GM12875 (cell line): Measurements from ENCODE around the gene KRT34.

ENCODE experiments used
- H3K4me3 ChIP-seq: one replicate; pipeline ENCODE4 v1.5.1; 2011; ENCODE audit warnings: low read depth, low read length, control low read depth
- TF ChIP-seq, protein P1 (sequence below): IDR thresholded peaks from 2 replicates; pipeline ENCODE4 v1.5.1; 2011; ENCODE audit warnings: low read depth, mild to moderate bottlenecking, control low read depth, inconsistent platforms, low read length, moderate library complexity, borderline replicate concordance; ENCODE audit not compliant: insufficient read depth

Gene KRT34

DNA sequence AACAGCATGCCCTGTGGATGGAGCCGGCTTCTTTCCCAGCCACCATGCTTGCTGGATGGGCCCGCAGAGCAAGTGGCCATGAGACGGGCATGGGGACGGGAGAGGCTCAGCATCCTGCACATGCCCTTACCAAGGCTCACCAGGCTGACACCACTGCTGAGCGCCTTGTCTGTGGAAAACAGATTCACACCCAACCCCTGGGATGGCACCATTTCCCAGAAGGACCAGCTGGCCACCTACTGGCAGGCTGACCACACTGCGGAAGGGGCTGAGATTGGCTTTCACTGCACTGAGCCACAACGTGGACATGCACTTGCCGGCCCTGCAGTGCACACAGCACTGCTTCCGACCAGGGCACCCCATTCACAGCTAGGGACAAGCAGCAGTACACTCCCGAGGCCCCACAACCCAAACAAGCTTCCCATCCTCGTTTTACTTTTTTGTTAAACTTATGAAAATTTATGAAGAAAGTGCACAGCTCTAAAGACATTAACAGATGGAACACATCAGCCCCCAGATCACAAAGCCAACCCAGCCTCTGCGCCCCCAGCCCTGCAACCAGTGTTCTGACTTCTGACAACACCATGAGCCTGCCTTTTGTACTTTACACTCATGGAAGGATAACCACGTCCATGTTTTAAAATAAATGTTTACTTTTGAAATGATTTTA is 52.7 kb downstream of the KRT34 start:
- TF ChIP-seq, protein P1, sequence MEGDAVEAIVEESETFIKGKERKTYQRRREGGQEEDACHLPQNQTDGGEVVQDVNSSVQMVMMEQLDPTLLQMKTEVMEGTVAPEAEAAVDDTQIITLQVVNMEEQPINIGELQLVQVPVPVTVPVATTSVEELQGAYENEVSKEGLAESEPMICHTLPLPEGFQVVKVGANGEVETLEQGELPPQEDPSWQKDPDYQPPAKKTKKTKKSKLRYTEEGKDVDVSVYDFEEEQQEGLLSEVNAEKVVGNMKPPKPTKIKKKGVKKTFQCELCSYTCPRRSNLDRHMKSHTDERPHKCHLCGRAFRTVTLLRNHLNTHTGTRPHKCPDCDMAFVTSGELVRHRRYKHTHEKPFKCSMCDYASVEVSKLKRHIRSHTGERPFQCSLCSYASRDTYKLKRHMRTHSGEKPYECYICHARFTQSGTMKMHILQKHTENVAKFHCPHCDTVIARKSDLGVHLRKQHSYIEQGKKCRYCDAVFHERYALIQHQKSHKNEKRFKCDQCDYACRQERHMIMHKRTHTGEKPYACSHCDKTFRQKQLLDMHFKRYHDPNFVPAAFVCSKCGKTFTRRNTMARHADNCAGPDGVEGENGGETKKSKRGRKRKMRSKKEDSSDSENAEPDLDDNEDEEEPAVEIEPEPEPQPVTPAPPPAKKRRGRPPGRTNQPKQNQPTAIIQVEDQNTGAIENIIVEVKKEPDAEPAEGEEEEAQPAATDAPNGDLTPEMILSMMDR: peak; percentile 65; the same call in 1 of the 2 replicates
- H3K4me3 ChIP-seq: no peak overlapping the region

DNA sequence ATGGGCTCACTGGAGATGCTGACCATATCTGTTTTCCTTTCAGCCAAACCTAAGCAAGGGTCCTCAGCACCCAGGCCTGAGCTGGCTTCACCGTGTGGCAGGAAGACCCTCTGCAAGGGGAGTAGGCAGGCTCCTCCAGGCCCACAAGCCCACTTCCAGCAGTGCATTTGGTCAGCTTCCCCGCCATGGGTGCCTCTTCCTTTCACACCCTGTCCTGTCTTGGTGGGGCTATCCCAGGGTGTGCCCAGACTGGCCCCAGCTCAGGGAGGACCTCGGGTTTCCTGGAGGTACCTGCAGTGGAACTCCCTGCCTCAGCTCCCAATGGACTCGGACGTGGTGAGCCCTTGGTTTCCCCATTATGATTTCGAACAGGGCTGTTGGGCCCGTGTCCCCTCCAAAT is 53.9 kb downstream of the KRT34 start:
- no peak overlapping the region for H3K4me3 ChIP-seq
- TF ChIP-seq, protein P1: no peak
